NCI-H1417 (cell line): ENCODE data around the gene KCNK3.
"Not testable (repeated sequence)": the region's sequence is repeated elsewhere in the genome, so short reads cannot be mapped to it uniquely, and the experiment has no call there.

Experiments used
- DNase-seq, 3 experiments: peaks; one replicate each; lab custom pipeline; 2025; lab: John Stamatoyannopoulos, UW

Gene KCNK3

DNA sequence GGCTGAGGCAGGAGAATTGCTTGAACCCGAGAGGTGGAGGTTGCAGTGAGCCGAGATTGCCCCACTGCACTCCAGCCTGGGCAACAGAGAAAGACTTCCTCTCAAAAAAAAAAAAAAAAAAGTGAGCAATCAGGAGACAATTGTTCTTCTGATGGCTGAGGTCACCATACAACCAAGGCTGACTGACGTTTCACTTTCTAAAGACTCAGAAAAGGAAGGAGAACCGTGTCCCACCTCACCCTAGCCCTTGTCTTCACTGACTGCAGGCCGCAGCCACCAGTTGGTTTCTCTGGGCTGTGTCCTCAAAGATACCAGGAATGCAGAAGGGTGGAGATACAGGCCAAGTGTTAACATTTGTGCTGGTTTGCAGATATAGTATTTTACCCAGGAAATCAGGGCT, 63.8 kb downstream of the KCNK3 start:
- DNase-seq, result no peak

DNA sequence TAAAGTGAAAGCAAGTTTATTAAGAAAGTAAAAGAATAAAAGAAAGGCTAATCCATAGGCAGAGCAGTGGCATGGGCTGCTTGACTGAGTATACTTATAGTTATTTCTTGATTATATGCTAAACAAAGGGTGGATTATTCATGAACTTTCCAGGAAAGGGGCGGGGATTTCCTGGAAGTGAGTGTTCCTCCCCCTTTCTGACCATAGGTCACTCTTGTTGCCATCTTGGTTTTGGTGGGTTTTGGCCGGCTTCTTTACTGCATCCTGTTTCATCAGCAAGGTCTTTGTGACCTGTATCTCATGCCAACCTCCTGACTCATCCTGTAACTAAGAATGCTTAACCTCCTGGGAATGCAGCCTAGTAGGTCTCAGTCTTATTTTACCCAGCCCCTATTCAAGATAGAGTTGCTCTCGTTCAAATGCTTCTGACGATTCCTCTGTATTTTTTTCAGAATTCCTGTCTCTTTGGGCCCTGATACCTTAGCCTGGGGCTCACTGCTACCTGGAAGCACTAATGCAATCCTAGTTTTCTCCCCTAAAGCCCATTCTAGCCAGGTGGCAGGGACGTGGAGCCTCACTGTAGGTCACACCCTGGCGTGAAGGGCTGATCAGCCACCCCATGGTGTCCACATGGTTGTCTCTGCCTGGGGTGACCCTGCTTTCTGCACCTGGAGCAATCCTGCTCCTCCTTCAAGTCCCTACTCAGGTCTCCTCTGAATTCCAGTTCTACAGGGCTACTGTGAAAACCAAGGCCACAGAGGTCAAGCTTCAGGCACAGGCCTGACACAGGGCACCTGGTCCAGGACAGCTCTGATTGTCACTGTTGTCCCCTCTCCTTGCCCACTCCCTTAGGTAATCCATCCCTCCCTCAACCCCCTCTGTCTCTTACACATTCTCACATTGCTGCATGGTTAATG, 65.6 kb downstream of the KCNK3 start:
- no peak for DNase-seq

- DNase-seq, result no peak
These were observed 66.3 kb downstream of the KCNK3 start for GRCh38 chr2:26758790-26759321.

- DNase-seq, result no peak
These were observed 67.3 kb downstream of the KCNK3 start for GRCh38 chr2:26759845-26760244.

DNA sequence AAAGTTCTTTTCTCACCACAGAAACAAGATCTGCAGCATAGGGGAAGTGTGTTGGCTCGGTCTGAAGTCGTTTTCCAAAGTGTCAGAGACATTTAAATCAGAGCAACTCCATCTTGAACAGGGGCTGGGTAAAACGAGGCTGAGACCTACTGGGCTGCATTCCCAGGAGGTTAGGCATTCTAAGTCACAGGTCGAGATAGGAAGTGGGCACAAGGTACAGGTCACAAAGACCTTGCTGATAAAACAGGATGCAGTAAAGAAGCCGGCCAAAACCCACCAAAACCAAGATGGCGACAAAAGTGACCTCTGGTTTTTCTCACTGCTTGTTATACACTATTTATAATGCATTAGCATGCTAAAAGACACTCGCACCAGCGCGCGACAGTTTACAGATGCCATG, 68.5 kb downstream of the KCNK3 start:
- not testable (repeated sequence) for DNase-seq

- no peak for DNase-seq
These were observed 70.5 kb downstream of the KCNK3 start for GRCh38 chr2:26763019-26763418.

- DNase-seq, result peak; percentile 89 to 90 (median 90)
These were observed 71.8 kb downstream of the KCNK3 start, which contains the start of gene SLC35F6 for GRCh38 chr2:26764078-26764887. Gene SLC35F6 (plus strand): TSS chr2:26764284. CDS start chr2:26764350, 66 bp downstream.

DNA sequence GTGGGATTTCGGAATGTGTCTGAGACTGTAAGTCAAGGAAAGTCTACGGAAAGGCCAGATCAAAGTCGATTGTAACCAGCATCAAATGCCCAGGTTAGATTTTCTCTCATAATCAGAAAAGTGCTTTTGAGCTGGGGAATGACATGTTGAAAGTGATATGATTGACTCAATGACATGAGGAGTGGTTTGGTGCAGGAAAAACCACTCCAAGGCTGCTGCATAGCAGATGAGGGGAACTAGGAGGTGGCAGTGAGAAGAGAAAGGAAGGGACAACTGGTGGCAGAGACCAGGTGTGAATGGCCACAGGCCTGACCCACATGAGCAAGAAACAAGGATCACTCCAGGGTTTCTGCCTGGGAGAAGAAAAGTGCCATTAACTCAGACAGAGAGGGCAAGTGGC, 72.4 kb downstream of the KCNK3 start:
- DNase-seq, result peak in 1 of 3 experiments; percentile 54

- no peak for DNase-seq
These were observed 73.1 kb downstream of the KCNK3 start for GRCh38 chr2:26765475-26766200.

DNA sequence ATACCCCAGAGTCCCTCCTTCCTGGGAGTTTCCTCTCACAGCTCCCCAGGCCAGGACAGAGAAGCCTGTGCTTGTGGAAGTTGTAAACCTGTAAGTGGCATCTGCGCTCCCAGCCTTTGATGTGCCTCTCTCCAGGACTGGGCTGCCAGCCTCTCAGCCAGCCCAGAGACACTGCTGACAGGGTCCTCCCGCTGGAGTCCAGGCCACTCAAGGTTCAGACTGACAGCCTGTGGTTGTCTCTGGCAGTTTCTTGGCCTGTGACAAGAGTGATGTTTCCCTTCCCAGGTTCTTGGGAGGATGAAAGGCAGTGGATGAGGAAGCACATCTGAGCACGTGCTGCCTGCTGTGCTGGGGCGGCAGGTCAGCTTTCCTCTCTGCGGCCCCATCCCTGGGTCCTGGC, 74.6 kb downstream of the KCNK3 start:
- DNase-seq, result no peak

DNA sequence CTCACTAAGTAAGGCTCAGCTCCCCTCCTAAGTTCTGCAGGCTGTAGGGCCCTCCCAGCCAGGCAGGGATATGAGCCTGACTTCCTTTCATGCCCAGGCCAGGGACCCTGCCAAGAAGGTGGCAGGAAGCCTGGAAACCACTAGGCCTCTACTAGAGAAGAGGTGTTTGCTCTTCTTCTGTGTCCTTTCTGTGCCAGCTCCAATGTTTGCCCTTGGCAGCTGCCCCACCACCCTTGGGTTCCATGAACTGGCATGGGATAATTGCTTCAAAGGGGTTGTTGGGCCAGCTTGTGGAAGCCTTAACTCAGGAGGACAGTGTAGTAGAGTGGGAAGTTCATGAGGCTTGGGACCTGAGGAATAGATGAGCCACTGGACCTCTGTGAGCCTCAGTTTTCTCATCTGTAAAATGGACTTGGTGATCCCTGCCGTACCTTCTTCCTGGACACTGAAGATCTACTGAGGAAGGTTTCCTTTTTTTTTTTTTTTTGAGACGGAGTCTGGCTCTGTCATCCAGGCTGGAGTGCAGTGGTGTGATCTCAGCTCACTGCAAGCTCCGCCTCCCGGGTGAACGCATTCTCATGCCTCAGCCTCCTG, 75.5 kb downstream of the KCNK3 start:
- DNase-seq, result no peak

DNA sequence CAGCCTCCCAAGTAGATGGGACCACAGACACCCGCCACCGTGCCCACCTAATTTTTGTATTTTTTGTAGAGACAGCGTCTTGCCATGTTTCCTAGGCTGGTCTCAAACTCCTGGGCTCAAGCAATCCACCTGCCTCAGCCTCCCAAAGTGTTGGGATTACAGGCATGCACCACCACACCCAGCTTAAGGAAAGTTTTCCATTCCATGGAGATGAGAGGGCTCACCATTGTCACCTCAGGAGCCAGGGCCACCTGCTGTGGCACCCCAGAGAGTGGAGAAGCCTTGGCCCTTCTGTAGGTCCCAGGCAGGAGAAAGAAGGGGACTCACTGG, 76.2 kb downstream of the KCNK3 start:
- no peak for DNase-seq

GRCh38 chr2:26769089-26769761, 76.7 kb downstream of the KCNK3 start:
- no peak for DNase-seq

GRCh38 chr2:26770986-26771586, 78.6 kb downstream of the KCNK3 start:
- no peak for DNase-seq

GRCh38 chr2:26772064-26773001, 79.8 kb downstream of the KCNK3 start:
- DNase-seq, result peak in 1 of 3 experiments; percentile 5

DNA sequence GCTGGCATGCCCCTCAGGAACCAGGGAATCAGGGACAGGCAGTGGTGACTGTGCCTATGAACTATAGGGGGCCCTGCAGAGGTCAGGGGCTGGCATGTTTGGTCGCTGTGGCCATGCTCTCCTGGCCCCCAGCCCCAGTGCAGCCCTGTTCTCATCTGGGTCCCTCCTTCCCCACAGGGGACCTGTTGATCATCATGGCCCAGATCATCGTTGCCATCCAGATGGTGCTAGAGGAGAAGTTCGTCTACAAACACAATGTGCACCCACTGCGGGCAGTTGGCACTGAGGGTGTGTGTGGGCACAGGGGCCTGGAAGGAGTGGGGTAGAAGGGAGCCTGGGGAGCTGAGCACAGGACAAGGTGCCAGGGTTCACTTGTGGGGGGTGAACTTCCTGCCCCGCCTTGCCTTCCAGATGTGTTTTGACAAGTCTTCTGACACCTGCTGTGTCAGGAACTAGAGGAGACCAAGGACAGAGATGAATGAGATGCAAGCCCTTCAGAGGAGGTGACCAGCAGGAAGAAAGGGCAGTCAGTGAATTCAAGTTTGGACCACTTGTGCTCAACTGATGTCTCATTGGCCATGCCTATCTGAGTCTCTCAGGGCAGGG, 83.8 kb downstream of the KCNK3 start:
- DNase-seq, result no peak

DNA sequence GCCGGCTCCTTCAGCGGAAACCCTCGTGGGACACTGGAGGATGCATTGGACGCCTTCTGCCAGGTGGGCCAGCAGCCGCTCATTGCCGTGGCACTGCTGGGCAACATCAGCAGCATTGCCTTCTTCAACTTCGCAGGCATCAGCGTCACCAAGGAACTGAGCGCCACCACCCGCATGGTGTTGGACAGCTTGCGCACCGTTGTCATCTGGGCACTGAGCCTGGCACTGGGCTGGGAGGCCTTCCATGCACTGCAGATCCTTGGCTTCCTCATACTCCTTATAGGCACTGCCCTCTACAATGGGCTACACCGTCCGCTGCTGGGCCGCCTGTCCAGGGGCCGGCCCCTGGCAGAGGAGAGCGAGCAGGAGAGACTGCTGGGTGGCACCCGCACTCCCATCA, 85.6 kb downstream of the KCNK3 start:
- DNase-seq, result no peak

DNA sequence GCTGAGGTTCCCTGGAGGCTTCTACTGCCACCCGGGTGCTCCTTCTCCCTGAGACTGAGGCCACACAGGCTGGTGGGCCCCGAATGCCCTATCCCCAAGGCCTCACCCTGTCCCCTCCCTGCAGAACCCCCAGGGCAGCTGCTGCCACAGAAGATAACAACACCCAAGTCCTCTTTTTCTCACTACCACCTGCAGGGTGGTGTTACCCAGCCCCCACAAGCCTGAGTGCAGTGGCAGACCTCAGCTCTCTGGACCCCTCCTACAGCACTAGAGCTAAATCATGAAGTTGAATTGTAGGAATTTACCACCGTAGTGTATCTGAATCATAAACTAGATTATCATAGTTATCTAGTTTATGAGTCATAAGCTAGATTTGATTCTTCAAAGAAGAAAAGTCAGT, 86.0 kb downstream of the KCNK3 start:
- no peak for DNase-seq

- DNase-seq, result no peak
These were observed 87.8 kb downstream of the KCNK3 start for GRCh38 chr2:26780203-26780760.
